Lower leg skin (tissue), 3 donors: ENCODE measurements around the gene BCL2.

Source experiments
- CTCF ChIP-seq, 3 donors: fragments of 450-650 bp; IDR thresholded peaks; one replicate each; pipeline ENCODE4 v1.5.1; 2016; ENCODE audit warnings: antibody characterized with exemption in 3 of 3, mild to moderate bottlenecking in 3 of 3, moderate library complexity in 2 of 3
- POLR2A ChIP-seq, 2 donors: fragments of 450-650 bp; IDR thresholded peaks; one replicate each; pipeline ENCODE4 v1.6.1; 2016 to 2017; ENCODE audit warnings: antibody characterized with exemption in 2 of 2, mild to moderate bottlenecking in 1 of 2, moderate library complexity in 1 of 2

- no peak for TF ChIP-seq CTCF (IDR thresholded peaks at IDR 0.05)
- no peak for TF ChIP-seq POLR2A (IDR thresholded peaks at IDR 0.05)
Measured at GRCh38 chr18:63284827-63285733, 34.5 kb downstream of the BCL2 start.
